IPS DF 6.9 (cell line): ENCODE data around the gene MRPL27.

Source experiments
- DNase-seq: peaks from one replicate; pipeline ENCODE4 v3.0.0-alpha.2; 2013; ENCODE audit warnings: low read depth, low spot score
- H3K27ac ChIP-seq: one replicate; pipeline ENCODE4 v1.5.1; 2013; ENCODE audit warnings: low read length, control low read depth
- H3K27me3 ChIP-seq: 2 replicates; pipeline ENCODE4 v1.6.1; 2013; ENCODE audit warnings: mild to moderate bottlenecking, low read length; ENCODE audit not compliant: control insufficient read depth, insufficient read depth
- H3K36me3 ChIP-seq: 2 replicates; pipeline ENCODE4 v1.6.1; 2013; ENCODE audit warnings: low read length; ENCODE audit not compliant: control insufficient read depth, insufficient read depth
- H3K4me1 ChIP-seq: 2 replicates; pipeline ENCODE4 v1.6.1; 2013; ENCODE audit warnings: low read length; ENCODE audit not compliant: control insufficient read depth, insufficient read depth
- H3K4me3 ChIP-seq: 2 replicates; pipeline ENCODE4 v1.5.1; 2013; ENCODE audit warnings: mild to moderate bottlenecking, low read length
- H3K9me3 ChIP-seq: 2 replicates; pipeline ENCODE4 v1.6.1; 2013; ENCODE audit warnings: low read length, inconsistent platforms; ENCODE audit not compliant: control insufficient read depth, insufficient read depth
- WGBS: extraction: QIAGEN DNeasy Blood & Tissue Kit; methylation state at CpG from one replicate; pipeline ENCODE4 v1.1.7; 2013; ENCODE audit warnings: mixed read lengths, missing lambda C conversion rate; ENCODE audit not compliant: insufficient read length, insufficient coverage; 5-methylcytosine and 5-hydroxymethylcytosine counted together

MRPL27 gene

DNA sequence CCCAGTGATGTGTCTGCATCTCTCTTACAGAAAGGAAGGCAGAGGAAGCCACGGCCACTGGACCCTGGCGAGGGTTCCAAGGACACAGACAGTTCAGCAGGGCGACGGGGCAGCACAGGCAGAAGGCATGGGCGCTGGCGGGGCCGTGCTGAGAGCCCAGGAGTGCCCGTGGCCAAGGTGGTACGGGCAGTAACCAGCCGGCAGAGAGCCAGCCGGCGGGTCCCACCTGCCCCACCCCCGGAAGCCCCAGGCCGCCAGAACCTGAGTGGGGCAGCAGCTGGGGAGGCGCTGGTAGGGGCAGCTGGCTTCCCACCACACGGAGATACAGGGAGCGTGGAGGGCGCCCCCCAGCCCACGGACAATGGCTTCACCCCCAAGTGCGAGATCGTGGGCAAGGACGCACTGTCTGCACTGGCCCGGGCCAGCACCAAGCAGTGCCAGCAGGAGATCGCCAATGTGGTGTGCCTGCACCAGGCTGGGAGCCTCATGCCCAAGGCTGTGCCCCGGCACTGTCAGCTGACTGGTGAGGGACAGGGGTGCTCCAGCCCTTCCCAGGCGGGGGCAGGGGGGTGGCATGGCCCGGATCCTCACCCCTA lies 19.3 kb downstream of the MRPL27 start:
- H3K27me3 ChIP-seq: no peaks in the 10 kb centered on the region
- no CpG with 5 or more reads among the region's 27 CpGs for WGBS
- H3K4me1 ChIP-seq: no peaks in the 10 kb centered on the region; the same call in 1 of the 2 replicates
- no peaks in the 10 kb centered on the region for H3K9me3 ChIP-seq
- no peak for DNase-seq
- no peak overlapping the region for H3K27ac ChIP-seq
- no peak overlapping the region for H3K4me3 ChIP-seq
- peaks cover 36% of the 10 kb centered on the region for H3K36me3 ChIP-seq

DNA sequence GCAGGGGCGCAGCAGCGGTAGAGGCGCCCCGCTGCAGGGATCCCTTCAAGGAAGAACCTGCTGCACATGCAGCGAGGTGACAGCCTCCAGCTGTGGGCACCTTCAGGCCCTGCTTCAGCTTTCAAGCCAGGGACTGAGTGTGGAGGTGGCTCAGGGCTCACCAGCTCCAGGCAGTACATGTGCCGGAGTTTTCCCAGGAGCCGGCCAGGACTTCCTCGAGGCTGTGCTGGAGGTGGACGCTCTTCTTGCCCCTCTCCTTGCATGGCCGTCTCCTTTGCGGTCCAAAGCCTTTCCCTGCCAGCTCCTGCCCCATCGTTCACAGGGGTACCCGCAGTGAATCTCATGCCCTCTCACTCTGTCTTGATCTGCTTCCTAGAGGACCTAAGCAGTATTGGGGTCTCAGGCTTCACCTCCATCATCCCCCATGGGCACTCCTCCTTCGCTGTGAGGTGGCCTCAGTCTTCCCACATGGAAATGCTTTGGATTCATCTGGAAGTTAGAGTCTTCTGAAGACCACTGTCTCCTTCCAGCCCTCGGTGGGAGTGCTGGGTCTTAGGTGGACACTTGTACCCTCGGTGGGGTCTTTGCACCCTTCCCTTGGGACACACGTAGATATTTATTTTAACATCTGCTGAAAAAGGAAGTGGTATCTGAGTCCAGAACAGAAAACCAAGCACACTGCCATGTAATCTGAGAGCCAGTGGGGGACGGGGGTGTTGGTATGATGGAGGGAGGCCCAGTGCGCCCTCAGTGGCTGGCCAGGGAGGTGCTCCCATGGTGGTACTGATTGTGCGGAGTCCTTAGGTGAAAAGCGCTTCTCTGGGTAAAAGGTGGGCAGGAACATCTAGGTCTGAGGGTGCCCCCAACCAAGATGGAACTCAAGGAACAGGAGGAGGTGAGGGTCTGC lies 20.0 kb downstream of the MRPL27 start:
- WGBS: no CpG with 5 or more reads among the region's 21 CpGs
- no peaks in the 10 kb centered on the region for H3K27me3 ChIP-seq
- H3K4me1 ChIP-seq: no peaks in the 10 kb centered on the region; the same call in none of the 2 replicates
- no peaks in the 10 kb centered on the region for H3K9me3 ChIP-seq
- peaks cover 30% of the 10 kb centered on the region for H3K36me3 ChIP-seq
- DNase-seq: no peak
- H3K4me3 ChIP-seq: no peak overlapping the region
- H3K27ac ChIP-seq: no peak overlapping the region

DNA sequence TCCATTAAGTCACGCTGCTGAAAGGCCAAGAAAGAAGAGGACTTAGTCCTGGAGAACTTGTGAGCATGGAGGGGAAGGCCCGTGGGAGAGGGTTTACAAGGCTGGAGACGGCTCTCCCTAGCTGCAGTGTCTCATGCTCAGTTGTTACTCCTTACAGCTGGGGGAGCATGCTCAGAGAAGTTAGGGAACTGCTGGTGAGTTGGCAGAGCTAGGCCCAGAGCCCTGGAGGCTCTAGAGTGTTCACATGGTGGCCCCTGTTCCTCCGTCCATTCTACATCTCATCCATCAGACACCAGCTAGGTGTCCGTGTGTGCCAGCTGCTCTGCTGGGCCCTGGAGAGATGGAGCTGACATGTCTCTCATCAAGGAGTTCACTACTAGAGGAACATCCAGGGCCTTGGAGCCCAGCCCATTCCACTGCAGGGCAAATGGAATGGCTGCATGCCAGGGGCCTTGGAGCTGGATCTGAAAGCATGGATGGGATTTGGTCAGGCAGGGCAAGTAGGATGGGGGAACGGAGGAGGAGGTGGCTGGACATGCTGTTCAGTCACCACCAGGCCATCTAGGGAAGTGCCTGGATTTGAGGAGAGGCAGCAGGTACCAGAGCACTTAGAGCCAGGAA lies 20.8 kb downstream of the MRPL27 start:
- Histone ChIP-seq H3K27ac (no peak overlapping the region), H3K27me3 (no peaks in the 10 kb centered on the region), H3K9me3 (no peaks in the 10 kb centered on the region), H3K36me3 (peaks cover 28% of the 10 kb centered on the region), H3K4me3 (no peak overlapping the region), H3K4me1 (peaks cover 4% of the 10 kb centered on the region)
- WGBS: no CpG with 5 or more reads among the region's 6 CpGs
- DNase-seq: no peak

DNA sequence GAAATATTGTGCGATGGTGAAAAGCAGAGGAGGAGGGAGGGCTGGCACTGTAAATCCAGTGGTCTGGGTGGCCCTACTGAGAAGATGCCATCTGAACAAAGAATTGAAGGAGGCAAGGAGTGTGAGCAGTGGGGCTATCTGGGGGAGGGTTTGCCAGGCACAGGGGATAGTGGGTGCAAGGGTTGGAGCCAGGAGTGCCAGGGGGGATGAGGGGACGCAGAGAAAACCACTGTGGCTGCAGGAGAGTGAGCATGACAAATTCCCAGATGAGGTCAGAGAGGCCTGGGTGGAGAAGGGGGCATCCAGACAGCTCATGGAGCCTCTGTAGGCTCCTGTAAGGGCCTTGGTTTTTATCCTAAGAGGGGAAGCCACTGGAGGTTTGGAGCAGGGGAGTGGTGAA lies 22.3 kb downstream of the MRPL27 start:
- Histone ChIP-seq H3K4me1 (peaks cover 4% of the 10 kb centered on the region; the same call in 1 of the 2 replicates), H3K27ac (no peak overlapping the region), H3K27me3 (no peaks in the 10 kb centered on the region), H3K9me3 (no peaks in the 10 kb centered on the region), H3K4me3 (no peak overlapping the region), H3K36me3 (peaks cover 15% of the 10 kb centered on the region)
- WGBS: 100% methylated on average over 1 of the region's 2 CpGs
- DNase-seq: no peak

DNA sequence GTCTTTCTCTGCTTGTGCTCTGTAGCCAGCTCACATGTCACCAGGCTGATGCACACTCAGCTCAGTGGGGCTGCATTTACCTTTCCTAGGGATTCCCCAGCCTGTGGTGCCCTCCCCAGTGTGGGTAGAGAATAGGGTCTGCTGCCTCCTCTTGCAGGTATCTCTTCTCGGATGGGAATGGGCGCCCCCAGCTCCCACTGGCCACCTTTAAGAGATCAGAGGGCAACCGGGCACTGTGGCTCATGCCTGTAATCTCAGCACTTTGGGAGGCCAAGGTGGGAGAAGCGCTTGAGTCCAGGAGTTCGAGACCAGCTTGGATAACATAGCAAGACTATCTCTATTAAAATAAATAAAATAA lies 23.8 kb downstream of the MRPL27 start:
- Histone ChIP-seq H3K36me3 (peaks cover 5% of the 10 kb centered on the region), H3K4me1 (peaks cover 4% of the 10 kb centered on the region)

DNA sequence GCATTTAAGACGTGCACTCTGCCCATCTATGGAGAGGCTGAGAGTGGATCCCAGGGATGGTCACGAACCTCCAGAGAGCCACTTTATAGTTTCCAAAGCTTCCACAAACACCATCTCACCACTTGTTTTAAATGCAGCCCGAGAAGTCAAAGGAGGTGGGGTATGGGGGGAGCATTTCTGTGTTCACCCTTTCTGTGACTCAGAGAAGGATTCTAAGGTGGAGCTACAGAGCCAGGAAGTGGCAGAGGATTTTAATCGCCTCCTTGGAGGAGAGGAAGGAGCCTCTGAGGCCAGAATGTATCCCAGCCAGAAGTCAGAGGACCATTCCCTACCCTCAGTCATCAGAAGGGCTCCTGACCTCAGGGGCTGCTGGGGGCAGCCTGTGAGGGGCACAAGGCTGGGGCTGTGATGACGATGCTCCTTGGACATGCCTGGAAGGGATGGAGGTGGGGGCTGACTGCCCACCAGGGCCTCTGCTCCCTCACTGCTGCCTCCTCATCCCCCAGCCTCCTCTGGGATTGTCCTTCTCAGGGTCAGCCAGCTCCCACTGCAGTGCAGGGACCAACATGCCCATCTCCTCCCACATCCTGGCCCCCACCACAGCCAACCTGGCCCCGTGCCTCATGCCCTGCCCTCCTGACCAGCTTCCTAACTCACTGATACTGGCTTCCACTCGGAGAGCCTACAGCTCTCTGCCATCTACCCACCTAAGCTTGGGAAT lies 24.3 kb downstream of the MRPL27 start:
- no peak for DNase-seq
- WGBS: no CpG with 5 or more reads among the region's 7 CpGs

More for the DNA sequence above, 23.8 kb downstream of the MRPL27 start:
- no peak overlapping the region for H3K4me3 ChIP-seq
- no peaks in the 10 kb centered on the region for H3K9me3 ChIP-seq
- H3K27ac ChIP-seq: no peak overlapping the region
- no CpG with 5 or more reads among the region's 5 CpGs for whole genome bisulfite sequencing
- H3K27me3 ChIP-seq: no peaks in the 10 kb centered on the region
- DNase-seq: no peak

DNA sequence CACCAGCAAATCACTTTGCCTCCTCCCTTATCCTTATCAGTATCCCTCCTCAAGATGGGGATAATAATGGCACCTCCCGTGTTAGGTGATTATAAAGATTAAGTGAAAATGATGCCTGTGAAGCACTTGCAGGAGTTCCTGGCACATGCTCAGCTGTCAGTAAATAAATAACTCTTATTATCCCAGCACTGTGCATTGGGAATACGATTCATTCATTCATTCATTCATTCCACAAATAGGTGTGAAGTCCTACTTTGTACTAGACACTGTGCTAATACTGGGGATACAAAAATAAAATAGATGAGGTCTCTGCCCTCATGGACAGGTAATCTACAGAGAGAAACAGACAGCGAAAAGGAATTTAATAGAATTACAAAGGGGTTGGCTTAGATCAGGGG lies 25.1 kb downstream of the MRPL27 start:
- H3K4me3 ChIP-seq: no peak overlapping the region
- no peaks in the 10 kb centered on the region for H3K36me3 ChIP-seq
- no peak overlapping the region for H3K27ac ChIP-seq
- peaks cover 4% of the 10 kb centered on the region for H3K4me1 ChIP-seq
- WGBS: no CpG with 5 or more reads among the region's 3 CpGs
- no peak for DNase-seq
- H3K9me3 ChIP-seq: no peaks in the 10 kb centered on the region
- H3K27me3 ChIP-seq: no peaks in the 10 kb centered on the region

More for the DNA sequence above, 24.3 kb downstream of the MRPL27 start:
- Histone ChIP-seq H3K27me3 (no peaks in the 10 kb centered on the region), H3K4me1 (peaks cover 4% of the 10 kb centered on the region), H3K36me3 (peaks cover 2% of the 10 kb centered on the region; the same call in 1 of the 2 replicates), H3K9me3 (no peaks in the 10 kb centered on the region), H3K27ac (no peak overlapping the region), H3K4me3 (no peak overlapping the region)

DNA sequence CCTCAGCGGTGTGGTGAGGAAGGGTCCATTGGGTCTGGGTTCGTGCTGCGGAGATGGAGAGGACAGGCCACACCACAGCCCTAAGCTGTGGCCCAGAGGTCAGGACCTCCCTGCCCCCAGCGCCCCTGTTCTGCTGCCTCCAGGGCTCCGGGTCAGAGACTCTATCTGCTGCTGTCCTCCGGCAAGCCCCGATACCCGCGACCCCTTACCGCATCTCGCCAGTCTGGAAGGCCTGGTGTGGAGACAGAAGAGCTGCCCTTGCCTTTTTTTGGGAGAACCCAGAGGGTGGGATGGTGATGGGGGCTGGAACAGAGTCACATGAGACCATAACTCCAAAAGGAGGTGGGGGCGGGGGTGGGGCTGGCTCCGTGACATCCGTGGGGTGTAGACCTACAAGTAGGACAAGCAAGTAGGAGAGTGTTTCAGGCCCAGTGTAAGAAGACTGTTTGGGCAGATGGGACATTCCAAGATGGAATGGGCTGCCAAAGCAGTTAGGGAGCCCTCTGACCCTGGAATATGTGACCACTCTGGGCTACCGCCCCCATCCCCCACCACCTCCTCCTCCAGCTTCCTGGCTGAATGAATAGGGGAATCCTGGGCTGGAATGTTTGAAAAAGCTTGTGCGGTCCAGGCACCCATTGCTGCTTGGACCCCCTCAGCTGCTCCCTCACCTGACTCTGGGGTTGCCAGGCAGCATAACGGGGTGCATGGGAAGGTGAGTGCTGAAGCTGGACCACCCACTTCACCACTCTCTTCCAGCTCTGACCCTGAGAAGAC lies 25.7 kb downstream of the MRPL27 start:
- no CpG with 5 or more reads among the region's 17 CpGs for WGBS
- DNase-seq: no peak
- peaks cover 4% of the 10 kb centered on the region for H3K4me1 ChIP-seq
- peak overlapping the region; percentile 93; the same call in 1 of the 2 replicates for H3K4me3 ChIP-seq
- H3K27ac ChIP-seq: no peak overlapping the region
- no peaks in the 10 kb centered on the region for H3K9me3 ChIP-seq
- H3K36me3 ChIP-seq: no peaks in the 10 kb centered on the region
- H3K27me3 ChIP-seq: no peaks in the 10 kb centered on the region

DNA sequence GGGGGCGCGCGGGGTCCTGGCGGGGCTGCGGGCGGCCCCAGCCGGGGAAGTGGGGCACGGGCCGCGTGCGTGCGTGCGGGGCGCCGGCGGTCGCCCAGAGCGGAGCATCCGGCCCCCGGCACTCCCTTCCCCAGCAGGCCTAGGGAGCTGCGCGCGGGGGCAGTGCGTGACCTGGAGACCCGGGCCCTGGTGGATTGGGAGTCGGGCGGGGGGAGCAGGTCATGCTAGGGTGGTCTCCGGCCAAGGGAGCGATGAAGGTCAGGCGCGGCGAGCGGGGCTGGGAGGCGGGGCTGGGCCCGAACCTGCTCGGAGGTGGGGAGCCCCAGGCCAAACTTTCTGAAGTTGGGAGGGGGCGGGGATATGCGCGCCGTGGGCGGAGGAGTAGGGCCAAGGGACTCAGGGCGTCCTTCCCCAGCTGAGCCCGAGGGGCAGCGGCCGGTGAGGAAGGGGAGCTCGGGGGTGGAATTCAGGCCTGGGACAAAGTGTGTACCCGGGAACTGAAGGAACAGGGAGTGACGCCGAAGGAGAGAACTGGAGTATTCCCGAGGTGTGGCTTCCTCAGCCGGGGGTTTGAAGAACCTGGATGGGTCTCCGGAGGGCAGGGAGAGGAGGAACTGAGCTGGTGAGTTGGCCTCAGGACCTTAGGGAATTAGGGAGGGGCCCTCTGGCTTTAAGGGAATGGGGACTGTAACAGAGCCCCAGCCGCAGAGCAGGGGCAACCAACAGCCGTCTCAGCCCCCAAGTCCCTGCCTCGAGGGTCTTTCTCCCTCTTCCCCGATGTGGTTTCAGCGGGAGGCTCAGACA lies 26.5 kb downstream of the MRPL27 start:
- no peak for DNase-seq
- Histone ChIP-seq H3K27ac (no peak overlapping the region), H3K4me3 (peak overlapping the region; percentile 93)

More for the DNA sequence above, 26.5 kb downstream of the MRPL27 start:
- no peaks in the 10 kb centered on the region for H3K9me3 ChIP-seq
- H3K4me1 ChIP-seq: peaks cover 4% of the 10 kb centered on the region
- WGBS: no CpG with 5 or more reads among the region's 57 CpGs
- H3K27me3 ChIP-seq: no peaks in the 10 kb centered on the region
- H3K36me3 ChIP-seq: no peaks in the 10 kb centered on the region
